OCI-LY7 (cell line): ENCODE results near the gene CASZ1. TPM values are rescaled to one million over a fixed set of nuclear protein-coding genes. Genes with fewer than 3 reads are reported as not detected.

ENCODE experiments used
- BruUV-seq: library from RNA; stranded (reverse); fragments of 400-500 nt; replicated peaks from 2 replicates; lab custom pipeline; 2021; lab: Mats Ljungman, UMichigan
- CTCF ChIA-PET: fragments of 300-600 bp; sonication (Branson Sonifier 250); formaldehyde crosslinking; loops from one replicate; lab custom pipeline; 2022; ENCODE audit warnings: antibody characterized with exemption; ENCODE audit not compliant: unreplicated experiment; lab: Charles Lee
- POLR2A ChIA-PET: fragments of 300-600 bp; sonication (Branson Sonifier 250); formaldehyde crosslinking; loops from one replicate; lab custom pipeline; 2022; ENCODE audit warnings: antibody characterized with exemption; lab: Charles Lee
- DNase-seq: peaks from one replicate; pipeline ENCODE4 v3.0.0-alpha.2; 2015; ENCODE audit warnings: low spot score
- H2AFZ ChIP-seq: fragments of 200-600 bp; sonication (generic), shearing (Covaris generic); 2 replicates; pipeline ENCODE4 v1.6.1; 2014; ENCODE audit warnings: mild to moderate bottlenecking, antibody characterized with exemption, low read length, moderate library complexity
- H3K27ac ChIP-seq: fragments of 200-600 bp; sonication (generic); 2 replicates; pipeline ENCODE4 v1.5.1; 2014; ENCODE audit warnings: mixed run types, low read depth, mild to moderate bottlenecking, moderate library complexity, low read length, inconsistent platforms; ENCODE audit not compliant: poor library complexity, severe bottlenecking
- H3K36me3 ChIP-seq: fragments of 200-600 bp; sonication (generic); 2 replicates; pipeline ENCODE4 v1.6.1; 2014; ENCODE audit warnings: mild to moderate bottlenecking, antibody characterized with exemption, low read length, moderate library complexity, mixed read lengths; ENCODE audit not compliant: insufficient read depth
- H3K4me1 ChIP-seq: fragments of 200-600 bp; sonication (generic); 2 replicates; pipeline ENCODE4 v1.5.1; 2014; ENCODE audit warnings: mild to moderate bottlenecking, low read length; ENCODE audit not compliant: insufficient read depth, poor library complexity, severe bottlenecking
- H3K4me2 ChIP-seq: fragments of 200-600 bp; sonication (generic); 2 replicates; pipeline ENCODE4 v1.6.1; 2014; ENCODE audit warnings: mild to moderate bottlenecking, low read length
- H3K4me3 ChIP-seq: fragments of 200-600 bp; sonication (generic); 2 replicates; pipeline ENCODE4 v1.5.1; 2014; ENCODE audit warnings: mild to moderate bottlenecking, low read depth, low read length; ENCODE audit not compliant: poor library complexity, severe bottlenecking
- H3K79me2 ChIP-seq: fragments of 200-600 bp; sonication (generic); 2 replicates; pipeline ENCODE4 v1.6.1; 2016; ENCODE audit warnings: low read depth, mild to moderate bottlenecking, low read length, moderate library complexity, mixed read lengths; ENCODE audit not compliant: insufficient read depth
- H3K9me2 ChIP-seq: fragments of 200-600 bp; sonication (generic); 2 replicates; pipeline ENCODE4 v1.6.1; 2016; ENCODE audit warnings: mild to moderate bottlenecking, low read length, mixed read lengths; ENCODE audit not compliant: insufficient read depth
- H3K9me3 ChIP-seq: fragments of 200-600 bp; sonication (generic); 2 replicates; pipeline ENCODE4 v1.6.1; 2014; ENCODE audit warnings: mild to moderate bottlenecking, mixed run types, low read length, mixed read lengths
- H4K20me1 ChIP-seq: fragments of 200-600 bp; sonication (generic); 2 replicates; pipeline ENCODE4 v1.6.1; 2014; ENCODE audit warnings: mild to moderate bottlenecking, antibody characterized with exemption, low read length, moderate library complexity, mixed read lengths; ENCODE audit not compliant: insufficient read depth
- EZH2phosphoT487 ChIP-seq: fragments of 200-600 bp; sonication (generic); IDR thresholded peaks from 2 replicates; pipeline ENCODE4 v1.6.1; 2018; ENCODE audit warnings: low read depth, borderline replicate concordance, mild to moderate bottlenecking, mixed run types, antibody characterized with exemption, low read length, moderate library complexity, mixed read lengths
- intact Hi-C: fragments of 100-400 bp; cut with micrococcal nuclease; formaldehyde crosslinking; loops from one replicate; pipeline ENCODE4 v1.10.0; 2022; ENCODE audit not compliant: unreplicated experiment
- total RNA-seq, 2 experiments: library from RNA; depleted of rRNA in 1 of 2; stranded (reverse); fragments of >200 nt in 1 of 2; shearing (Covaris generic) in 1 of 2; gene quantifications; 2 replicates each; pipeline ENCODE4 v1.2.3, GENCODE V29; 2014 to 2022
- TF ChIP-seq, protein P1 (sequence below): fragments of 200-600 bp; sonication (generic); conservative IDR thresholded peaks from 2 replicates; pipeline ENCODE4 v1.5.1; 2014; ENCODE audit warnings: mild to moderate bottlenecking, antibody characterized with exemption, low read length, moderate library complexity, mixed read lengths

Gene CASZ1
- total RNA-seq, 2 experiments from 2014 or later, result 3.3 to 3.9 TPM

DNA sequence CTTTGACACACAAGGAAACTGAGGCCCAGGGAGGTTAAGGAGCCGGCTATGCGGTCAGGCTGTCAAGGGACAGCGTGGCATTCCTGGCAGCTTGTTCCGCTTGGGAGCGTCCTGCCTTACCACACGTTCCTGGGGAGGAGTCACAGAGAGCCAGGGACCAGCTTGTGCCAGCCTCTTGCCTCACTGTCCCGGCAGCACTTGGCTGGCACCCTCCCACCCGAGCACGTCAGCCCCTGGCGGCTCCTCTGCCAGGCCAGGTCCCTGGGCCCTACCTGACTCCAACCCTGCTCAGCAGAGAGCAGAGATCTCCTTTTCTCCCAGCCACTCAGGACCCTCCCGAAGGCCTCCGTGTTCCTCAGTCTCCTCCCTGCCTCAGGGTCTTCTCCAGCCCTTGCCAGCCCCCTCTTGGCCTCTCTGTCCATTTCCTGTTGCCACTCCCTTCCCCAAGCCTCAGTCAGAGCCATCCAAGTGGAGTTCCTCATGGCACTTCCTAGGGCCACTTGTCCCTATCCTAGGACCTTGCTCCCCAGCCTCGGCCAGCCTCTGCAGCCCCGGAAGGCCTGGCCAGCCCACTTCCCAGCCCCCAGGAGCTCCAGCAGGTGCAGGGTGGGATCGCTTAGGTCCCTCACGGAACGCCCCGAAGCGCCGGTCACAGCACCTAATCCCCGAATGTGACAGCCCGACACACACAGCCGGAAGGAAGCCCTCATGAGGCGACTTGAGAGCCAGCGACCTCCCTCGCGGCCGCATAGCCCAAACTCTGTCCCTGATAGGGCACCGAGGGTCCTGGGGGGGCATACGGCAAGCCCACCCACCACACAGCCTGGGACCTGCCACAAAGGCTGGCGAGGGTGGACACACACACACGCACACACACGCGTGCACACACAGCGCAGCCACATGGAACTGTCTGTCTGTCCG is 130.3 kb downstream of the CASZ1 start:
- BruUV-seq, result no TSS peak
- H3K36me3 ChIP-seq, result no peaks in the 10 kb centered on the region
- H3K9me2 ChIP-seq, result no peaks in the 10 kb centered on the region
- no peaks in the 10 kb centered on the region for H3K4me1 ChIP-seq
- DNase-seq, result no peak
- no peaks in the 10 kb centered on the region; the same call in 1 of the 2 replicates for H4K20me1 ChIP-seq
- TF ChIP-seq, protein P1, sequence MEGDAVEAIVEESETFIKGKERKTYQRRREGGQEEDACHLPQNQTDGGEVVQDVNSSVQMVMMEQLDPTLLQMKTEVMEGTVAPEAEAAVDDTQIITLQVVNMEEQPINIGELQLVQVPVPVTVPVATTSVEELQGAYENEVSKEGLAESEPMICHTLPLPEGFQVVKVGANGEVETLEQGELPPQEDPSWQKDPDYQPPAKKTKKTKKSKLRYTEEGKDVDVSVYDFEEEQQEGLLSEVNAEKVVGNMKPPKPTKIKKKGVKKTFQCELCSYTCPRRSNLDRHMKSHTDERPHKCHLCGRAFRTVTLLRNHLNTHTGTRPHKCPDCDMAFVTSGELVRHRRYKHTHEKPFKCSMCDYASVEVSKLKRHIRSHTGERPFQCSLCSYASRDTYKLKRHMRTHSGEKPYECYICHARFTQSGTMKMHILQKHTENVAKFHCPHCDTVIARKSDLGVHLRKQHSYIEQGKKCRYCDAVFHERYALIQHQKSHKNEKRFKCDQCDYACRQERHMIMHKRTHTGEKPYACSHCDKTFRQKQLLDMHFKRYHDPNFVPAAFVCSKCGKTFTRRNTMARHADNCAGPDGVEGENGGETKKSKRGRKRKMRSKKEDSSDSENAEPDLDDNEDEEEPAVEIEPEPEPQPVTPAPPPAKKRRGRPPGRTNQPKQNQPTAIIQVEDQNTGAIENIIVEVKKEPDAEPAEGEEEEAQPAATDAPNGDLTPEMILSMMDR, result no peak
- TF ChIP-seq EZH2phosphoT487, result no peak
- CTCF ChIA-PET, result no interaction called here
- no peak overlapping the region for H3K27ac ChIP-seq
- no peaks in the 10 kb centered on the region for H3K79me2 ChIP-seq
- no peaks in the 10 kb centered on the region for H3K9me3 ChIP-seq
- intact Hi-C loops, result no loop called here
- H3K4me3 ChIP-seq, result no peak overlapping the region
- no peak overlapping the region for H2AFZ ChIP-seq
- no peak overlapping the region for H3K4me2 ChIP-seq
- POLR2A ChIA-PET, result interaction anchor here (0.6 kb wide), 1 partner anchor 269 kb away, joined by 3 read pairs; no protein-coding TSS in a partner anchor

DNA sequence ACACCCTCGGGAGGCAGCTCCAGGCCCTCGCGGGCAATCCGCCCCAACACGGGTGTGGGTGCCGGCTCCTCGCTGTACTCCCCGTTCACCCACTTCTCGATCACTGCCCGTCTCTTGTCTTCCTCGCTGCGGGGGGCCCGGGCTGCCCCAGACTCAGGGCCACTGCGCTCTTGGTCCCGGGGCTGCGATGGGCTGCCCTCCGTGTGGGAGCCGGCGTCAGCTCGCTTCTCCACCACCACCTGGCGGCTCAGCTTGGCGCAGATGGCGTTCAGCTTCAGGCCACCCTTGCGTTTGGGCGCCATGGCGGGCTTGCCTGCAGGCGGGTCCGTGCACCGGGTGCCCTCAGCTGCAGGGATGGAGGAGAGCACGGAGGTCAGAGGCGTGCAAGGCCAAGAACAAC is 131.2 kb downstream of the CASZ1 start:
- Histone ChIP-seq H3K4me3 (no peak overlapping the region), H3K4me2 (no peak overlapping the region), H4K20me1 (no peaks in the 10 kb centered on the region; the same call in 1 of the 2 replicates), H2AFZ (no peak overlapping the region), H3K9me3 (no peaks in the 10 kb centered on the region), H3K9me2 (no peaks in the 10 kb centered on the region), H3K79me2 (no peaks in the 10 kb centered on the region), H3K36me3 (no peaks in the 10 kb centered on the region), H3K4me1 (no peaks in the 10 kb centered on the region), H3K27ac (no peak overlapping the region)
- CTCF ChIA-PET, result no interaction called here
- no peak for DNase-seq
- TF ChIP-seq, protein P1, result no peak
- TF ChIP-seq EZH2phosphoT487, result no peak
- intact Hi-C loops, result no loop called here
- POLR2A ChIA-PET, result interaction anchor here (0.6 kb wide), 1 partner anchor 270 kb away, joined by 3 read pairs; no protein-coding TSS in a partner anchor
- BruUV-seq, result no TSS peak

DNA sequence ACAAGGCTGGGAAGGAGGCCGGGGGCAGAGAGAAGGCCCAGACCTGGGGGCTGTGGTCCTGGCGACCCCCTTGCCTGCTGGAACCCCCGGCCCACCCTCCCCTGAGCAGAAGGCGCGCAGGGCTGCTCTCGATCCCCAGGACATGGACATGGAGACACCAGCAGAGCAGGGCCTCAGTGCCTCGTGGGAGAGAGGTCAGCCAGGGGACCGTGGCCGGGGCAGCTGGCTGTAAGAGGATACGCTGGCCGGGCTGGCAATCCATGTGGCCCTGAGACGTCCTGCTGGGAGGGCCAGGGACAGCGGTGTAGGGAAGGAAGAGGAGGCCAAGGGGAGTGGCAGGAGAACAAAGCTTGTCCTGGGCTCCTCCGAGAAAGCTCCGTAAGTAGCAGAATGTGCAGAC is 132.2 kb downstream of the CASZ1 start:
- intact Hi-C loops, result no loop called here
- no peaks in the 10 kb centered on the region for H3K9me3 ChIP-seq
- H3K79me2 ChIP-seq, result no peaks in the 10 kb centered on the region
- H3K4me2 ChIP-seq, result no peak overlapping the region
- no peak overlapping the region for H3K27ac ChIP-seq
- H3K36me3 ChIP-seq, result no peaks in the 10 kb centered on the region
- POLR2A ChIA-PET, result interaction anchor here (0.6 kb wide), 1 partner anchor 184 kb away, joined by 3 read pairs; no protein-coding TSS in a partner anchor
- no peaks in the 10 kb centered on the region for H3K9me2 ChIP-seq
- BruUV-seq, result no TSS peak
- H3K4me1 ChIP-seq, result no peaks in the 10 kb centered on the region
- TF ChIP-seq, protein P1, result no peak
- no peak for TF ChIP-seq EZH2phosphoT487
- DNase-seq, result no peak
- H4K20me1 ChIP-seq, result no peaks in the 10 kb centered on the region; the same call in 1 of the 2 replicates
- no peak overlapping the region for H2AFZ ChIP-seq
- H3K4me3 ChIP-seq, result no peak overlapping the region
- CTCF ChIA-PET, result no interaction called here
